H1 (cell line): ENCODE results near the gene MAP7D2. TPM values are rescaled to one million over a fixed set of nuclear protein-coding genes. Genes with fewer than 3 reads are reported as not detected.

Experiments
- CTCF ChIA-PET: fragments of 300-600 bp; sonication (Branson Sonifier 250); formaldehyde crosslinking; loops from one replicate; lab custom pipeline; 2021; ENCODE audit not compliant: partially characterized antibody; lab: Charles Lee
- POLR2A ChIA-PET: fragments of 300-600 bp; sonication (Branson Sonifier 250); formaldehyde crosslinking; loops from one replicate; lab custom pipeline; 2021; ENCODE audit warnings: inconsistent platforms; ENCODE audit not compliant: partially characterized antibody; lab: Charles Lee
- DNase-seq, 2 experiments: peaks; one replicate each; pipeline versions ENCODE4 v3.0.0 to v3.0.0-alpha.2; 2010 to 2022; ENCODE audit warnings: low spot score in 2 of 2, low read depth in 1 of 2, mixed read lengths in 1 of 2
- FAIRE-seq: peaks from 2 replicates; lab custom pipeline; 2011; peaks lifted over from hg19 to GRCh38; lab: Jason Lieb, UNC
- H2AFZ ChIP-seq: 2 replicates; pipeline ENCODE4 v1.8.1; 2012; ENCODE audit warnings: low read length, inconsistent platforms
- H2AK5ac ChIP-seq: 2 replicates; pipeline ENCODE4 v1.6.1; 2013; ENCODE audit warnings: low read depth, low read length
- H2BK120ac ChIP-seq: replicated peaks from 2 replicates; pipeline ENCODE3; 2013; ENCODE audit warnings: low read depth, low read length, inconsistent platforms
- H2BK12ac ChIP-seq: 2 replicates; pipeline ENCODE4 v1.6.1; 2013; ENCODE audit warnings: low read depth, low read length
- H2BK15ac ChIP-seq: 2 replicates; pipeline ENCODE4 v1.6.1; 2013; ENCODE audit warnings: low read length
- H2BK20ac ChIP-seq: 2 replicates; pipeline ENCODE4 v1.6.1; 2013; ENCODE audit warnings: low read length
- H2BK5ac ChIP-seq: 2 replicates; pipeline ENCODE4 v1.6.1; 2013; ENCODE audit warnings: low read depth, low read length
- H3K14ac ChIP-seq: 2 replicates; pipeline ENCODE4 v1.6.1; 2013; ENCODE audit warnings: inconsistent platforms; ENCODE audit not compliant: insufficient read length
- H3K18ac ChIP-seq: 2 replicates; pipeline ENCODE4 v1.6.1; 2013; ENCODE audit warnings: low read length; ENCODE audit errors: extremely low read depth
- H3K23ac ChIP-seq: 2 replicates; pipeline ENCODE4 v1.6.1; 2013; ENCODE audit warnings: inconsistent platforms; ENCODE audit not compliant: insufficient read length
- H3K23me2 ChIP-seq: 2 replicates; pipeline ENCODE4 v1.6.1; 2013; ENCODE audit warnings: low read depth, low read length
- H3K27ac ChIP-seq: 2 replicates; pipeline ENCODE4 v1.6.1; 2011; ENCODE audit warnings: low read depth, low read length, inconsistent platforms
- H3K27me3 ChIP-seq, 4 experiments: replicated peaks in 1 of 4; 1 replicate in 1 of 4; 2 replicates in 3 of 4; pipeline versions ENCODE4 v1.6.1 to v1.8.1; 2011 to 2013; ENCODE audit warnings: low read length in 3 of 4, mild to moderate bottlenecking in 3 of 4, inconsistent platforms in 2 of 4, mixed read lengths in 2 of 4, moderate library complexity in 1 of 4; ENCODE audit not compliant: control insufficient read depth in 3 of 4, insufficient read depth in 3 of 4; ENCODE audit errors: extremely low read depth in 1 of 4
- H3K36me3 ChIP-seq, 4 experiments: 2 replicates each; pipeline versions ENCODE4 v1.6.1 to v1.8.1; 2011 to 2013; ENCODE audit warnings: mild to moderate bottlenecking in 4 of 4, low read length in 3 of 4, moderate library complexity in 2 of 4, control low read depth in 1 of 4, inconsistent platforms in 1 of 4; ENCODE audit not compliant: insufficient read depth in 4 of 4, control insufficient read depth in 2 of 4
- H3K4ac ChIP-seq: replicated peaks from 2 replicates; pipeline ENCODE3; 2013; ENCODE audit warnings: low read length, low read depth, mixed read lengths, inconsistent platforms; ENCODE audit not compliant: insufficient read length
- H3K4me1 ChIP-seq, 4 experiments: replicated peaks in 1 of 4; 1 replicate in 1 of 4; 2 replicates in 3 of 4; pipeline versions ENCODE4 v1.6.1 to v1.8.1; 2011 to 2013; ENCODE audit warnings: low read length in 3 of 4, inconsistent platforms in 2 of 4, mixed read lengths in 1 of 4; ENCODE audit not compliant: insufficient read depth in 4 of 4, control insufficient read depth in 3 of 4
- H3K4me2 ChIP-seq, 2 experiments: 2 replicates each; pipeline versions ENCODE4 v1.6.1 to v1.8.1; 2011 to 2013; ENCODE audit warnings: low read depth in 2 of 2, low read length in 2 of 2, control low read depth in 1 of 2, inconsistent platforms in 1 of 2, mild to moderate bottlenecking in 1 of 2; ENCODE audit not compliant: insufficient read depth in 1 of 2
- H3K4me3 ChIP-seq, 4 experiments: fragments of 200-600, 300-600 bp in 1 of 4; sonication (generic), shearing (Covaris generic), sonication (Bioruptor Twin) in 1 of 4; 2 replicates each; pipeline versions ENCODE4 v1.5.1 to v1.8.1; 2011 to 2016; ENCODE audit warnings: low read length in 4 of 4, low read depth in 3 of 4, control low read depth in 2 of 4, inconsistent platforms in 2 of 4, mild to moderate bottlenecking in 2 of 4, mixed read lengths in 1 of 4, moderate library complexity in 1 of 4; ENCODE audit not compliant: insufficient read depth in 2 of 4; ENCODE audit errors: extremely low read depth in 1 of 4
- H3K56ac ChIP-seq: replicated peaks from 2 replicates; pipeline ENCODE3; 2013; ENCODE audit warnings: low read depth, mild to moderate bottlenecking, mixed read lengths, low read length, inconsistent platforms; ENCODE audit not compliant: insufficient read length
- H3K79me1 ChIP-seq: 2 replicates; pipeline ENCODE4 v1.6.1; 2013; ENCODE audit warnings: low read depth, low read length, control low read depth
- H3K79me2 ChIP-seq, 2 experiments: 2 replicates each; pipeline versions ENCODE4 v1.6.1 to v1.8.1; 2012 to 2013; ENCODE audit warnings: low read length in 2 of 2, mild to moderate bottlenecking in 2 of 2, inconsistent platforms in 1 of 2; ENCODE audit not compliant: insufficient read depth in 2 of 2, control insufficient read depth in 1 of 2
- H3K9ac ChIP-seq, 4 experiments: replicated peaks in 1 of 4; 1 replicate in 1 of 4; 2 replicates in 3 of 4; pipeline versions ENCODE4 v1.6.1 to v1.8.1; 2011 to 2013; ENCODE audit warnings: low read depth in 3 of 4, low read length in 3 of 4, control low read depth in 2 of 4, mild to moderate bottlenecking in 2 of 4, moderate library complexity in 2 of 4, inconsistent platforms in 1 of 4; ENCODE audit errors: extremely low read depth in 1 of 4
- H3K9me3 ChIP-seq, 2 experiments: 2 replicates each; pipeline versions ENCODE4 v1.6.1 to v1.8.1; 2012 to 2013; ENCODE audit warnings: mild to moderate bottlenecking in 2 of 2, moderate library complexity in 2 of 2, control low read depth in 1 of 2, inconsistent platforms in 1 of 2, low read depth in 1 of 2, low read length in 1 of 2, mixed read lengths in 1 of 2; ENCODE audit not compliant: insufficient read depth in 2 of 2
- H4K20me1 ChIP-seq, 2 experiments: replicated peaks in 1 of 2; 2 replicates each; pipeline versions ENCODE3 to v1.8.1; 2011 to 2013; ENCODE audit warnings: inconsistent platforms in 2 of 2, low read length in 2 of 2, mild to moderate bottlenecking in 1 of 2; ENCODE audit not compliant: insufficient read depth in 2 of 2, control insufficient read depth in 1 of 2
- H4K5ac ChIP-seq: 2 replicates; pipeline ENCODE4 v1.6.1; 2013; ENCODE audit warnings: low read length, low read depth, mixed read lengths, inconsistent platforms; ENCODE audit not compliant: insufficient read length
- H4K8ac ChIP-seq: 2 replicates; pipeline ENCODE4 v1.8.0; 2013; ENCODE audit warnings: mild to moderate bottlenecking, moderate library complexity, low read length, inconsistent platforms; ENCODE audit not compliant: insufficient read depth; ENCODE audit errors: extremely low read depth
- H4K91ac ChIP-seq: replicated peaks from 2 replicates; pipeline ENCODE3; 2013; ENCODE audit warnings: low read length, mixed read lengths, inconsistent platforms; ENCODE audit not compliant: insufficient read length
- CHD1 ChIP-seq: IDR thresholded peaks from 2 replicates; pipeline ENCODE4 v1.6.1; 2012; ENCODE audit warnings: low read depth, low read length, improper control_type of control experiment
- CHD2 ChIP-seq: IDR thresholded peaks from 2 replicates; pipeline ENCODE4 v1.6.1; 2012; ENCODE audit warnings: low read length, improper control_type of control experiment
- CREB1 ChIP-seq: IDR thresholded peaks from 2 replicates; pipeline ENCODE4 v1.6.1; 2012; ENCODE audit warnings: inconsistent platforms
- FOSL1 ChIP-seq: IDR thresholded peaks from 2 replicates; pipeline ENCODE4 v1.6.1; 2011; ENCODE audit warnings: mild to moderate bottlenecking, low read depth, low read length, moderate library complexity; ENCODE audit not compliant: insufficient read depth
- JUND ChIP-seq: IDR thresholded peaks from 2 replicates; pipeline ENCODE4 v1.6.1; 2011; ENCODE audit warnings: mild to moderate bottlenecking, improper control_type of control experiment, low read length
- KDM1A ChIP-seq: fragments of 200-600, 300-600 bp; sonication (generic); IDR thresholded peaks from 2 replicates; pipeline ENCODE4 v1.7.1; 2016; ENCODE audit warnings: mild to moderate bottlenecking, low read length, borderline replicate concordance
- PHF8 ChIP-seq: fragments of 200-600 bp; sonication (generic); conservative IDR thresholded peaks from 2 replicates; pipeline ENCODE4 v1.7.1; 2012; ENCODE audit warnings: low read depth, mild to moderate bottlenecking, inconsistent platforms, low read length, moderate library complexity
- RFX5 ChIP-seq: IDR thresholded peaks from 2 replicates; pipeline ENCODE4 v1.6.1; 2011; ENCODE audit warnings: low read depth, low read length, improper control_type of control experiment, borderline replicate concordance
- RNF2 ChIP-seq: fragments of 200-900, 300-1000 bp; sonication (generic); IDR thresholded peaks from 2 replicates; pipeline ENCODE4 v1.7.1; 2016; ENCODE audit warnings: borderline replicate concordance, low read depth, mild to moderate bottlenecking, antibody characterized with exemption, low read length; ENCODE audit not compliant: poor library complexity, severe bottlenecking; ENCODE audit errors: missing control alignments
- SP4 ChIP-seq: IDR thresholded peaks from 2 replicates; pipeline ENCODE4 v1.6.1; 2012; ENCODE audit warnings: low read length, inconsistent platforms
- WGBS, 2 experiments: shearing (Covaris generic) in 1 of 2; methylation state at CpG; one replicate each; pipeline versions ENCODE4 v1.1.6 to v1.1.7; 2013 to 2015; ENCODE audit warnings: low lambda C conversion rate in 2 of 2, mixed read lengths in 2 of 2, inconsistent platforms in 1 of 2, low coverage in 1 of 2, missing lambda C conversion rate in 1 of 2; ENCODE audit not compliant: insufficient replicate concordance in 2 of 2, insufficient coverage in 1 of 2, insufficient read length in 1 of 2; ENCODE audit errors: extremely low coverage in 1 of 2, missing lambda C conversion rate in 1 of 2; 5-methylcytosine and 5-hydroxymethylcytosine counted together
- polyA plus RNA-seq, 7 experiments: library from polyadenylated mRNA; depleted of rRNA in 3 of 7; stranded (reverse) in 5 of 7; unstranded in 2 of 7; fragments of >200 nt in 5 of 7; fragments of 200-250 nt in 2 of 7; gene quantifications; 1 replicate in 5 of 7; 2 replicates in 1 of 7; 4 replicates in 1 of 7; pipeline versions ENCODE4 v1.2.1 to v1.2.3, GENCODE V29; 2011 to 2013; ENCODE audit warnings: missing spikeins in 2 of 7, mixed read lengths in 2 of 7
- total RNA-seq: library from RNA; stranded (reverse); fragmentation: NEBNext Ultra II Directional; extraction: Animal tissue kit (Norgen Biotek cat#: 25700); gene quantifications from 2 replicates; pipeline ENCODE4 v1.2.1, GENCODE V29; 2021
- TF ChIP-seq, protein P1 (sequence below): IDR thresholded peaks from 2 replicates; pipeline ENCODE4 v1.6.1; 2012; ENCODE audit warnings: inconsistent platforms
- TF ChIP-seq, protein P2 (sequence below): IDR thresholded peaks from 2 replicates; pipeline ENCODE4 v1.6.1; 2012; ENCODE audit warnings: low read length, inconsistent platforms

The MAP7D2 gene
- total and polyA plus RNA-seq, 2 of the 8 experiments (the other 6 are each of a cell fraction or from before 2014, with no cell fraction given): 0.65 to 0.83 TPM

DNA sequence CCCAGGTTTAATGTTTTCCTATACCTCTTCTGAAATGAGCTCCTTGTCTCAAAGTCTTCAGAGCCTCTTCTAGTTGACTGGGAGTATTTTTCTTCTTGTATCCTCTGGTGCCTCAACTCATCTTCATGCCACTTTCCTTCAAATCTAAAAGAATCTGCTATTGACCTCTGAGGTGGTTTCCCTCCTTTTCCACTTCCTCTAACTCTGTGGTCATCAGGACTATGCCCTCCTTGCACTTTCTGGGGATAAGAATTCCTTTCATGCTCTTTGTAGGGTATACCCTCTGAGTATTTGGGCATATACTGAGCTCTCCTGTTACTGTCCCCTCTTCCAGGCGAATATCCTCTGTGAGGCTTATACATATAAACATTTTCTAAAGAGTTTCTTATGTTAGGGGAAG is 150.7 kb downstream of the MAP7D2 start:
- H3K27me3 ChIP-seq: no peaks in the 10 kb centered on the region
- no peak overlapping the region for H3K14ac ChIP-seq
- H2BK5ac ChIP-seq: no peak overlapping the region
- H4K20me1 ChIP-seq: no peaks in the 10 kb centered on the region
- H3K4me1 ChIP-seq: no peaks in the 10 kb centered on the region
- DNase-seq (no peak), FAIRE-seq (no peak)
- H3K36me3 ChIP-seq: peaks cover 0 to 11% (median 0%) of the 10 kb centered on the region in 4 experiments; a peak in 2 of 8 replicates
- 100% methylated on average over 1 of the region's 1 CpG; no CpG with 5 or more reads in 1 of the 2 experiments for WGBS, 2 experiments
- no peak overlapping the region for H2AK5ac ChIP-seq
- no peak overlapping the region for H3K18ac ChIP-seq
- H4K8ac ChIP-seq: no peak overlapping the region
- no peak overlapping the region for H2BK20ac ChIP-seq
- H3K4me3 ChIP-seq: no peak overlapping the region
- H3K27ac ChIP-seq: no peak overlapping the region
- no peak overlapping the region for H2BK12ac ChIP-seq
- H3K79me1 ChIP-seq: no peaks in the 10 kb centered on the region
- no peaks in the 10 kb centered on the region for H3K9me3 ChIP-seq
- no peak overlapping the region for H2BK15ac ChIP-seq
- ChIA-PET POLR2A (no interaction called here), CTCF (interaction anchor here (1.0 kb wide), 1 partner anchor 16 kb away, joined by 3 read pairs; no protein-coding TSS in a partner anchor)
- TF ChIP-seq SP4: no peak
- TF ChIP-seq, protein P1, sequence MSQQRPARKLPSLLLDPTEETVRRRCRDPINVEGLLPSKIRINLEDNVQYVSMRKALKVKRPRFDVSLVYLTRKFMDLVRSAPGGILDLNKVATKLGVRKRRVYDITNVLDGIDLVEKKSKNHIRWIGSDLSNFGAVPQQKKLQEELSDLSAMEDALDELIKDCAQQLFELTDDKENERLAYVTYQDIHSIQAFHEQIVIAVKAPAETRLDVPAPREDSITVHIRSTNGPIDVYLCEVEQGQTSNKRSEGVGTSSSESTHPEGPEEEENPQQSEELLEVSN: no peak
- no peak for TF ChIP-seq FOSL1
- no peak for TF ChIP-seq CREB1
- TF ChIP-seq CHD2: no peak
- no peak for TF ChIP-seq JUND
- no peak for TF ChIP-seq RFX5
- no peak for TF ChIP-seq CHD1
- no peak for TF ChIP-seq KDM1A
- TF ChIP-seq RNF2: no peak
- no peak for TF ChIP-seq PHF8
- TF ChIP-seq, protein P2, sequence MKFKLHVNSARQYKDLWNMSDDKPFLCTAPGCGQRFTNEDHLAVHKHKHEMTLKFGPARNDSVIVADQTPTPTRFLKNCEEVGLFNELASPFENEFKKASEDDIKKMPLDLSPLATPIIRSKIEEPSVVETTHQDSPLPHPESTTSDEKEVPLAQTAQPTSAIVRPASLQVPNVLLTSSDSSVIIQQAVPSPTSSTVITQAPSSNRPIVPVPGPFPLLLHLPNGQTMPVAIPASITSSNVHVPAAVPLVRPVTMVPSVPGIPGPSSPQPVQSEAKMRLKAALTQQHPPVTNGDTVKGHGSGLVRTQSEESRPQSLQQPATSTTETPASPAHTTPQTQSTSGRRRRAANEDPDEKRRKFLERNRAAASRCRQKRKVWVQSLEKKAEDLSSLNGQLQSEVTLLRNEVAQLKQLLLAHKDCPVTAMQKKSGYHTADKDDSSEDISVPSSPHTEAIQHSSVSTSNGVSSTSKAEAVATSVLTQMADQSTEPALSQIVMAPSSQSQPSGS: no peak
- no peak overlapping the region for H3K4ac ChIP-seq
- no peaks in the 10 kb centered on the region for H3K23me2 ChIP-seq
- H4K5ac ChIP-seq: no peak overlapping the region
- H4K91ac ChIP-seq: no peak overlapping the region
- H3K56ac ChIP-seq: no peak overlapping the region
- no peaks in the 10 kb centered on the region for H3K79me2 ChIP-seq
- no peak overlapping the region for H3K4me2 ChIP-seq
- H2BK120ac ChIP-seq: no peak overlapping the region
- no peak overlapping the region for H2AFZ ChIP-seq
- H3K9ac ChIP-seq: no peak overlapping the region
- H3K23ac ChIP-seq: no peak overlapping the region
